ENCODE data around the gene MT1X.

Gene MT1X

DNA sequence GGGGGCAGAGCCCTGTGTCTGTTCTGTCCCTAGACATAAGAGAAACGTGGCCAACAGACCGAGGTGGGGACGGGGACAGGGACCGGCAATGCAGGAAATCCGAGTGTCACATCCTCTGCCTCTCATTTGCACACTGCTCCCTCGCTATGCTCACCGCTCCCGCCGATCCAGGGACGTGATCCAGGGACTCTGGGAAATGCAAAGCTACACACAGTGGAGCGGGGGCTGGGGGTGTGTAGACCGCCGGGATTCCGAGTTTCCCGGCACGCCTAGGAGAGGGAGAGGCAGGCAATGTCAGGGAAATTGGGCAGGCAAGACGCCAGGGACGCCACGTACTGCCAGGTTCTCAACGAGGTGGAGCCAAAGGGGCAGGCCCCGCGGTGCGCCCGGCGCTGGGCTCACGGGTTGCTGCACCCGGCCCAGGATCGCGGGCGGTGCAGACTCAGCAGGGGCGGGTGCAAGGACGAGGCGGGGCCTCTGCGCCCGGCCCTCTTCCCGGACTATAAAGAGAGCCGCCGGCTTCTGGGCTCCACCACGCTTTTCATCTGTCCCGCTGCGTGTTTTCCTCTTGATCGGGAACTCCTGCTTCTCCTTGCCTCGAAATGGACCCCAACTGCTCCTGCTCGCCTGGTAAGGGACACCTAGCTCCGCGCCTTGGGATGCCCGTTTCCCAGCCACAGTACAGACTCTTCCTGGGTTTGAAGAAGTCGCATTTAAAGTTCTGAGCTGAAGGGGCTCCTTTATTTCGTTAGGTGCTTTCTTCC, at the start of gene MT1X:
MT1X (plus strand) TSS at position 532 of the 764 bp plus-strand sequence; CDS start at position 603, 71 bp downstream.
- DNase-seq (ENCODE audit: low read depth), result peak; percentile 81

DNA sequence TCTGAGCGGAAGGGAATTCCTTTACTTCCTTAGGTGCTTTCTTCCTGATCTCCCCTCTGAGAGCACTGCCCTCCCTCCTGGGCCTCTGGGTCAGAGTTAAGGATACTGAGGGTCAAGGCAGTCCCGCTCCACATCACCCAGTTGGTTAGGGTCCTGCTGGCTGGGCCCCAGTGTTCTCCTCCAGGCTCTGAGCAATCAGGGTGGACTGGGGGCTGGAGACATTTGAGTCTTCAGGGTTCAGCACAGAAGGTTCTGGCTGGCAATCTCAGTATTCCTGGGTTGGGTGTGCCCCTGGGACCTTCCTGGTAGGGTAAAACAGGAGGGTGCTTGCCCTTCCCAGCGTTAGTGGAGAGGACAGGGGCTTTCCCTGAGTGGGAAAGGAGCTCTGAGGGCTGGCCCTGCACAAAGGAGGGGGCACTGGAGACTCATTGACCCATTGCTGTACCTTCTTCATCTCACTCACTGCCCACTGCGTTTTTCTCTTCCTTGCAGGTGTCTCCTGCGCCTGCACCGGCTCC, 49.4 kb upstream of the MT1X start:
- DNase-seq (ENCODE audit: low read depth), result no peak

DNA sequence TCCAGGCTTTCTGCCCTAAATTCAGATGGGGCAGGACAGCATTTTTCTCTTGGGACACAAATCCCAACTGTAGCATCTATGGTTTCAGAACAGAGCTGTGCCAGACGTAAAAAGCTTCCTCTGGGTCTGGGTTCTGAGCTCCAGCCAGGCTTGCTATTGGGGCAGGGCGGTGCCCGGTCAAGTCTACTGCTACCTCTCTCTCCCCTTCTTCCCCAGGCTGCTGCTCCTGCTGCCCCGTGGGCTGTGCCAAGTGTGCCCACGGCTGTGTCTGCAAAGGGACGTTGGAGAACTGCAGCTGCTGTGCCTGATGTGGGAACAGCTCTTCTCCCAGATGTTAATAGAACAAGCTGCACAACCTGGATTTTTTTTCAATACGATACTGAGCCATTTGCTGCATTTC, 48.7 kb upstream of the MT1X start:
- DNase-seq (ENCODE audit: low read depth), result no peak

DNA sequence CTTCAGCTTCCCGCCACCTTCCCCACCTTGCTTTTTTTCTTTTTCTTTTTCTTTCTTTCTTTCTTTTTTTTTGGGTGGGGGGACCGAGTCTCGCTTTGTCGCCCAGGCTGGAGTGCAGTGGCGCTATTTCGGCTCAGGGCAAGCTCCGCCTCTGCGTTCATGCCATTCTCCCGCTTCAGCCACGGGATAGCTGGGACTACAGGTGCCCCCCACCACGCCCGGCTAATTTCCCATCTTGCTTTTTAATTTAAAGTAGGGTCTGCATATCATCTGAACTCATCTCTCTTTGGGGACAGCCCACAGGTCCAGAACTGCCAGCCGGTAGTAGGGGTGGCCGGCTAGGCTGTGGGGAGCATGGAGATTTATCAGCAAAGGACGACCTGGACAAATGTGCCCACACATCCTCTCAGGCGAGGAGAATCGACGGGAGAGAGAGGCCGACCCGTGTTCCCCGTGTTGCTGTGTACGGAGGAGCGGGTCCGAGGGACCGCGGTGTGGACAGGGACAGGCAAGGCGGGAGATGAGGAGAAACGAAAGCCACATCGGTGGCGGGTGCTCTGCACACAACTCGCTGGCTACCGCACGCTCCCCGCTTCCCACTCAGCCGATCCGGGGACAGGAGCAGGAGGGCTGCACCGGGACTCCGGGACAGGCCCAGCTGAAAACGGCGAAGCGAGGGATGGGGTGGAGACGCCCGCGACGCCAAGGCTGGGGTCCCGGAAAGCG, 47.4 kb upstream of the MT1X start:
- no peak for DNase-seq (ENCODE audit: low read depth)

DNA sequence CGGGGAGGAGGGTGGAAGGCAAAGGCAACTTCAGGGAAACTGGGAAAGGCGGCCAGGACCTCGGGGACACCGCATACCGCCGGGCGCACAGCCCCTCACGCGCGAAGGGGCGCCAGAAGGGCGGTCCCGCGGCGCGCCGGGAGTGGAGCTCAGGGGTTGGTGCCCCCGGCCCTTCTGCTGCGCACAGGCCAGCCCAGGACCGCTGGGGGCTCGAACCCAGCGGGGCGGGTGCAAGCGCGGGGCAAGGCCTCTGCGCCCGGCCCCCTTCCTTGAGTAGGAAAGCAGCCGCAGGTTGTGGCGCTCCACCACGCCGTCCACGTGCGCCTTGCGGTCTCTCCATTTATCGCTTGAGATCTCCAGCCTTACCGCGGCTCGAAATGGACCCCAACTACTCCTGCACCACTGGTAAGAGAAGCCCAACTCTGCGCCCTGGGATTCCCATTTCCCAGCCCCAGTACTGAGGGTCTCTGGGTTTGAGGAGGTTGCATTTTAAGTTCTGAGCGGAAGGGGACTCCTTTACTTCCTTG, 46.8 kb upstream of the MT1X start:
- DNase-seq (ENCODE audit: low read depth), result no peak

DNA sequence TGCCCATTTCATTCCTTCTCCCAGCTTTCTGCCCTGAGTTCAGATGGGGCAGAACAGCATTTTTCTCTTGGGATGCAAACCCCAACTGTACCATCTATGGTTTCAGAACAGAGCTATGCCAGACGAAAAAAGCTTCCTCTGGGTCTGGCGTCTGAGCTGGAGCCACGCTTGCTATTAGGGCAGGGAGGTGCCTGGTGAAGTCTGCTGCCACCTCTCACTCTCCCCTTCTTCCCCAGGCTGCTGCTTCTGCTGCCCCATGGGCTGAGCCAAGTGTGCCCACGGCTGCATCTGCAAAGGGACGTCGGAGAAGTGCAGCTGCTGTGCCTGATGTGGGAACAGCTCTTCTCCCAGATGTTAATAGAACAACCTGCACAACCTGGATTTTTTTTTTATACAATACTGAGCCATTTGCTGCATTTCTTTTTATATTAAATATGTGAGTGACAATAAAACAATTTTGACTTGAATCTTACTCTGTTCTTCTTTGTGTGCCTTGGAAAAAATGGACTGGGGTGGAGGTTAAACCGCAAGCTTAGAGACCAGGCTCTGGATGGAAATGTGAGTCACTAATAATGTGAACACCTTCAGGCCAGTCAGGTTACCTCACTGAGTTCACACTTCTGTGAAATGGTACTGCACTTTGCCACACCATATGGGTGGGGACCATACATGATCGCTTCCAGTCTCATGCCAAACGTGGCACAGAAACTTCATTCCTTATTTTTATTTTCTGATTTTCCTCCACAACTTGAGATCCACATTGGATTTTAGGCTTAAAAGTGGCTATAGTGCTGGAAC, 45.5 kb upstream of the MT1X start:
- no peak for DNase-seq (ENCODE audit: low read depth)

DNA sequence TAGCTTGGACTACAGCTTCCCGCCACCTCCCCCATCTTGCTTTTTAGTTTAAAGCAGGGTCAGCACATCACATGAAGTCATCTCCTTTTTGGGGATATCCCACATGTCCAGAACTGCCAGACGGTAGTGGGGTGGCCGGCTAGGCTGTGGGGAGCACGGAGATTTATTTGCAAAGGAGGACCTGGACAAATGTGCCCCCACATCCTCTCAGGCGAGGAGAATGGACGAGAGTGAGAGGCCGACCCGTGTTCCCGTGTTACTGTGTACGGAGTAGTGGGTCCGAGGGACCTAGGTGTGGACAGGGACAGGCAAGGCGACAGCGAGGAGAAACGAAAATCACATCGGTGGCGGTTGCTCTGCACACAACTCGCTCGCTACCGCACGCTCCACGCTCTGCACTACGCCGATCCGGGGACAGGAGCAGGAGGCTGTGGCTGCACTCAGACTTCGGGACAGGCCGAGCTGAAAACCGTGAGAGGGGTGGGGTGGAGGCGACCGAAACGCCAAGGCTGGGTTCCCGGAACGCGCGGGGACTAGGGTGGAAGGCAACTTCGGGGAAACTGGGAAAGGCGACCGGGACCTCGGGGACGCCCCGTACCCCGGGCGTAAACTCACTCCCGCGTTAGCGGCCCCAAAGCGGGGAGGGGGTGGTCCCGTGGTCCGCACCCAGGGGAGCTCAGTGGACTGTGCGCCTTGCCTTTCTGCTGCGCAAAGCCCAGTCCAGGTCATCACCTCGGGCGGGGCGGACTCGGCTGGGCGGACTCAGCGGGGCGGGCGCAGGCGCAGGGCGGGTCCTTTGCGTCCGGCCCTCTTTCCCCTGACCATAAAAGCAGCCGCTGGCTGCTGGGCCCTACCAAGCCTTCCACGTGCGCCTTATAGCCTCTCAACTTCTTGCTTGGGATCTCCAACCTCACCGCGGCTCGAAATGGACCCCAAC, 44.2 kb upstream of the MT1X start, which contains the start of gene MT1A:
MT1A (plus strand) TSS at position 853 of the 937 bp plus-strand sequence; CDS start at position 926, 73 bp downstream.
- DNase-seq (ENCODE audit: low read depth), result no peak

DNA sequence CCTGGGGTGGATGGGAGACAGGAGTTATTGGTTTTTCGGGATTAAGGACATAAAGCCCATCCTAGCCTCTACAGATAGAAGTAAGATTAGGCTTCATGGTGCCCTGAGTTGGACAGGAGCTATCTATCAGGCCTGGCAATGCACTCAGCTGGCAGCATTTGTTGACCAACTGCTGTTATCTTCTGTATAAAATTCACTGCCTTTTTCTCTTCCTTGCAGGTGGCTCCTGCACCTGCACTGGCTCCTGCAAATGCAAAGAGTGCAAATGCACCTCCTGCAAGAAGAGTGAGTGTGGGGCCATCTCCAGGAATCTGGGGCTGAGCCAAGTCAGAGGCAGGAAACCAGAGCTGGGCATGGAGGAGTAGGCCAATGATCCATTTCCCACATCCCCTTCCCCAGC, 43.2 kb upstream of the MT1X start:
- no peak for DNase-seq (ENCODE audit: low read depth)

DNA sequence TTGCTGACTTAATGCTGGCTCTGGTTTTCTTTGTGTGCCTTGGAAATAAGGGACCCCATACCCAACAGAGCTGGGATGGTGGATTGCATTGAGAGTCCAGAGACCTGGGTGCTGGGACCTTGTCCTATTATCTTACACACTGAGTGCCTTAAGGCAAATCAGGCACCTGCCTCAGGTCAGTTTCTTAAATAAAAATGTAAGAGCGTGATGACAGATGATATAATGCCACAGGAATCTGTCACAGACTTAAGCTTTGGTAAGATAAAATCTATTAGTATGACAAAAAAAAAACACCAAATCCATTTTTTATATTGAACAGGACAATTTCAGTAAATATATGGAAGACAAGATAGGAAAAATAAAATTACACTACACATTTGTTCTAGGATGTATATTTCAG, 42.2 kb upstream of the MT1X start:
- DNase-seq (ENCODE audit: low read depth), result no peak

DNA sequence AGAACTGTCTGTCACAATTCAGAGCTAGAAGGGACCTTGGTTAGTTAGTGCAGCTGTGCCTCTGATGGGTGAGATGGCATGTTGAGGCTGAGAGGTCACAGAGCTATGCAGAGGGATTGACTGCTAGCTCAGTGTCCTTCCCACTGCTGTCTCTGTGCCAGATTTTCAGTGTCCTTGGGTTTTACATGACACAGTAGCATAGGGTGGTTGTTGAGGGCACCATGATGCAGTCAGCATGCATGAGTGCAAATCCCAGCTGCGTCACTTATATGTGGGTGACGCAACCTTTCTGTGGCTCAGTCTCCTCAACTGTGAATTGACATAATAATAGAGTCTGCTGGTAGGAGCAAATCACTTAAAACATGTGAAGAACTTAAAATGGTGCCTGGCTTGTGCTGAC, 41.1 kb upstream of the MT1X start:
- no peak for DNase-seq (ENCODE audit: low read depth)

DNA sequence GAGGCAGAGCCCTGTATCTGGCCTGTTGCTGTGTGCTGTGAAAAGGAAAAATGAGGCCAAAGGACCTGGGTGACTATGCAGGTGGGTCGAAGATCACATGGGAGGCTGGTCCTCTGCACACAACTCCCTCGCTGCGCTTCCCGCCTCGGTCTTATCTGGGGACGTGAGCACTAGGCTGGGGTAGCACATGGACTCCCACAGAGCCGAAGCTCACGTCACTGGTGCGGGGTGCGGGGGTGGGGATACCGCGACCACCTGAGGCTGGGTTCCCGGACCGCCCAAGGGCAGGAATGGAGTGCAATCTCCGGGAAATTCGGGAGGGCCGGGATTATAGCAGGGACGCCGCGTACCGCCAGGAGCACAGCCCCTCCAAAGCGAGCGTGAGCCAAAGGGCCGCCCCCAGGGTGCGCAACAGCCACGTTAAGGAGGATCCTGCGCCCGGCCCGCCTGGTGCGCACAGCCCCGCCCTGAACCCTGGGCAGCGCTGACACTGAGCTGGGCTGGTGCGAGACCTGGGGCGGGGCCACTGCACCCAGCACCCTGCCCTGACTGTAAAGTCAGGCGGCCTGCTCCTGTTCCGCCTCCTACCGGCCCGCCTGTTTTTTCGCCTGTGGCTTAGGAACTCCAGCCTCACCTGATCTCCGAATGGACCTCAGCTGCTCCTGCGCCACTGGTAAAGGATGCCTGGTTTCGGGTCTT, 39.0 kb upstream of the MT1X start:
- DNase-seq (ENCODE audit: low read depth), result peak; percentile 50

DNA sequence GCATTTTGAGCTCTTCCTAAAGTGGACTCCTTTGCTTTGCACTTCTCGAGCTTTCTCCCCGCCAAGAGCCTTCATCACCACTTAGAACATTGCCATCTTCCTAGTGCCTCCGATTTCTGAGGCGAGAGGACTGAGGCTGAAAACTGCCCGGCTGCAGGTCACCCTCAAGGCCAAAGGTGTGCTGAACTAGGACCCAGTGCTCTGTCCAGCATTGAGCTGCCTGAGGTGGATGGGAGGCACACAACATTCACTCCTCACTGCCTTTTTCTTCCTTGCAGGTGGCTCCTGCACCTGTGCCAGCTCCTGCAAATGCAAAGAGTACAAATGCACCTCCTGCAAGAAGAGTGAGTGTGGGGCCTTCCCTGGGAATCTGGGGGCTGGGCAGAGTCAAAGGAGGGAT, 38.4 kb upstream of the MT1X start:
- no peak for DNase-seq (ENCODE audit: low read depth)

DNA sequence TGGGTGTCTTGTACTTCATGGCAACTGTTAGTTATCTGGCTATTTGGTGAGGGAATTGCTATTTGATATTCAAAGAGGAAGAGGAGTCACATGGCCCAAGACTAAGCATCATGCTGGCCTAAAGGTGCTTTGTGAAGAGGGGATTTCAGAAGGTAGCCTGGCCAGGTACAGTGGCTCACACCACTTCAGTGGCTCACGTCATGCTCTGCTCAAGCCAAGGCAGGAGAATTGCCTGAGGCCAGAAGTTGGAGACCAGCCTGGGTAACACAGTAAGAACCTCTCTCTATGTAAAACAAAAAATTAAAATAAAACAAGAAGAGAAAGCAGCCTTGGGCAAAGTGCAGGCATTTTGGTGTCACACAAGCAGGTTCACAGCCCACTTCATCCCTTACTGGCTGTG, 37.0 kb upstream of the MT1X start:
- no peak for DNase-seq (ENCODE audit: low read depth)

DNA sequence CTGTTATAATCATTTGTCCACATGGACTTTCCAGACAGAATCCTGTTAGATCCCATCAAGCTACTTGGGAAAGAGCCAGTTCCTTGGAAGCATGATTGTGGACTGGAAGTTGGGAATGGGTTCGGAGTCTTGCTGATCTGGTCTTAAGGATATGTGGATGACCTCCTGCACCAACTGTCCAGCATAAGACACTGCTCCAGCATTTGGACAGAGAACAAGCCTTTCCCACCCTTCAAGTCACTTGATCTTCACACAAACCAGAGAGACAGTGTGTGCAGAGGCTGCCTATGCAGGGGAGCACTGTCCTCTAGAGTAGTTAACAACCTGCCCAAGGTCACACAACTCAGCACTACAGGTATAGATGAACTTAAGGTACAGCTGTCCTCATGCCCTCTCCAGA, 36.4 kb upstream of the MT1X start:
- no peak for DNase-seq (ENCODE audit: low read depth)

DNA sequence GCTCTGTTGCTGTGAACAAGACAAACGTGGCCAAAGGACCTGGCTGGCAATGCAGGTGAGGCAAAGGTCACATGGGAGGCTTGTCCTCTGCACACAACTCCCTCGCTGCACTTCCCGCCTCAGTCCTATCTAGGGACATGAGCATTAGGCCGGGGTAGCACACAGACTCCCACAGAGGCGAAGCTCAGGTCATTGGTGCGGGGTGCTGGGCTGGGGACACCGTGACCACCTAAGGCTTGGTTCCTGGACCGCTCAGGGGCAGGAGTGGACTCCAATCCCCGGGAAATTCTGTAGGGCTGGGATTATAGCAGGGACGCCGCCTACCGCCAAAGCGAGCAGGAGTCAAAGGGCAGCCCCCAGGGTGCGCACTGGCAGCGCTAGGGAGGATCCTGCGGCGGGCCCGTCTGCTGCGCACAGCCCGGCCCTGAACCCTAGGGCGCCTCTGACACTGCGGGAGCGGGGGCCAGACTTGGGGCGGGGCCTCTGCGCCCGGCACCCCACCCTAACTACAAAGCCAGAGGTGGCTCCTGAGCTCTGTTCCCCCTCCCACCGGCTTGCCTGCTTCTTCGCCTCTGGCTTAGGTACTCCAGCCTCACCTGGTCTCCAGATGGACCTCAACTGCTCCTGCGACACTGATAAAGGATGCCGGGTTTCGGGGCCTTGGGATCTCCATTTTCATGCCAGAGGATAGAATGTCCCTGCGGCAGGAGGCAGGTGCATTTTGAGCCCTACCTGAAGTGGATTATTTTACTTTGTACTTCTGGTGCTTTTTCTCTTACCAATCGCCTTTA, 34.4 kb upstream of the MT1X start:
- DNase-seq (ENCODE audit: low read depth), result no peak

DNA sequence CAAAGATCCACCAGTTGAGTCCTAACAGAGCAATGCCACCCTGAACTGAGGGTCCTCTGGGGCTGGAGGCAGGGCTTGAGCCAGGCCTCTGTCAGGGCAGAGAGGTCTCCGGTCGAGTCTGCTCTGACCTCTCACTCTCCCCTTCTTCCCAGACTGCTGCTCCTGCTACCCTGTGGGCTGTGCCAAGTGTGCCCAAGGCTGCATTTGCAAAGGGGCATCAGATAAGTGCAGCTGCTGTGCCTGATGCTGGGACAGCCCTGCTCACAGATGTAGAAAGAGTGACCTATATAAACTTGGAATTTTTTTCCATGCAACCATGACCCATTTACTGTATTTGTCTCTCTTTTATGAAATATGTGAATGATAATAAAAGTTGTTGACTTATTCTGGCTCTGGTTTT, 33.0 kb upstream of the MT1X start:
- no peak for DNase-seq (ENCODE audit: low read depth)

DNA sequence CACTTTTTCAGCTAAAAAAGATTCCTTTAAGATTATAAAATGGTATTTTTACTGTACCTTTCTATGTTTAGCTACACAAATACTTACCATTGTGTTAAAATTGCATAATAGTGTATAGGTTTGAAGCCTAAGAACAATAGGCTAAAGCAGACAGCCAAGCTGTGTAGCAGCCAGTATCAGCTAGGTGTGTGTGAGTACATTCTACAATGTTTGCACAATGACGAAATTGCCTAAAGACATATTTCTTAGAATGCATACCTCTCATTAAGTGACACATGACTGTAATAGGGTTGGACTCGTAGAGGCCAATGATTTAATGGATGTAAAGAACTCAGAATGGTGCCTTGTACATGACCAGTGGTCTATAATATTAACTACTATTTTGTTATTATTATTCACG, 32.5 kb upstream of the MT1X start:
- DNase-seq (ENCODE audit: low read depth), result no peak

DNA sequence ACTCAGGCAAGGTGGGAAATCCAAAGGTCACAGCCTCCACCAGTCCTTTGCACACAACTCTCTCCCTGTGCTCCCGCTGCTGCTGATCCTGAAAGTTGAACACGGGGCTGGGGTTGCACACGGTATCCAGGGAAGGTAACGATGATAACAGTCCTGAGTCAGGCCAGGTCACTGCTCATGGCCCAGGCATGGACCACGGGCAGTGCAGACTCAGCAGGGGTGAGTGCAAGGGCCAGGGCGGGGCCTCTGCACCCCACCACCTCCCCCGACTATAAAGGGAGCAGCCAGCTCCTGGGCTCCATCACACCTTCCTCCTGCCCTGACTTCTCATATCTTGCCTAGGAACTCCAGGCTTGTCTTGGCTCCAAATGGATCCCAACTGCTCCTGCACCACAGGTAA, 30.7 kb upstream of the MT1X start, which contains the start of gene MT1B:
MT1B (plus strand) TSS at position 301 of the 400 bp plus-strand sequence; CDS start at position 369, 68 bp downstream.
- no peak for DNase-seq (ENCODE audit: low read depth)

DNA sequence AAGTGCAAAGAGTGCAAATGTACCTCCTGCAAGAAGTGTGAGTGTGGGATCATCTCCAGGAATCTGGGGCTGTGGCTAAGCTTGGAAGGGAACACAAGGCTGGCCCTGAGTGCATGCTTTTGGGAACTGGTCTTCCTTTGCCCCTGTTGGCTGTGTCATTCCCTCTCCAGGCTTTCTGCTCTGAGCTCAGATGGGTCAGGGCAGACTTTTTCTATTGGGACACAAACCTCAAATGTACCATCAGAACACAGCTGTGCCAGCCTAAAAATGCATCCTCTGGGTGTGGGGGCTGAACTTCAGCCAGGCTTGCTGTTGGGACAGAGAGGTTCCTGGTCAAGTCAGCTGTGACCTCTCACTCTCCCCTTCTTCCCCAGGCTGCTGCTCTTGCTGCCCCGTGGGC, 29.7 kb upstream of the MT1X start:
- no peak for DNase-seq (ENCODE audit: low read depth)

DNA sequence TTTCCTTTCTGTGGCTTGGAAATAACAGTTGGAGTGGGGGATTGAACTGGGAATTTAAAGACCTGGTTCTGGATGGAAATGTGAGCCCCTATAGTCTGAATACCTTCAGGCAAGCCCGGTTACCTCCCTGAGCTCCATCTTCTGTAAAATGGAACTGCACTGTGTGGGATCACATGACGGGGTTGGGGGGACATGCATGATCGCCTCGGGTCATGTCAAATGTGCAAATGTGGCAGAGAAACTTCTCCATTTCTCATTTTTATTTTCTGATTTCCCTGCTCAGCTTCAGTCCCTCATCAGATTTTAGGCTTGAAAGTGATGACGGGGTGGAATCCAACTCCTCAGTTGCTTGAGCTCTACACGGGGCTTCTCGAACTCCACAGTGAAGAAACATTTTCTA, 29.1 kb upstream of the MT1X start:
- DNase-seq (ENCODE audit: low read depth), result no peak

Data from stimulated activated CD4-positive, alpha-beta T cell treated with anti-CD3 and anti-CD28 coated beads, Interleukin-2, amount 100 ng/mL, for 4 hours (primary cell).